Measurements from ENCODE around the gene KRT73. TPM values are rescaled to one million over a fixed set of nuclear protein-coding genes. Genes with fewer than 3 reads are reported as not detected.

The KRT73 gene
- total and polyA plus RNA-seq, 2 experiments from 2014 or later: not detected

- Histone ChIP-seq H3K36me3 (replicated peaks; ENCODE audit: insufficient read depth, low read depth) (no peaks in the 10 kb centered on the region), H3K9me3 (ENCODE audit: low read depth) (no peaks in the 10 kb centered on the region), H3K27me3 (no peaks in the 10 kb centered on the region), H2AFZ (no peak overlapping the region), H3K9me2 (replicated peaks; ENCODE audit: insufficient read depth) (no peaks in the 10 kb centered on the region), H3K4me2 (no peak overlapping the region), H3K4me1 (ENCODE audit: insufficient read depth) (no peaks in the 10 kb centered on the region), H4K20me1 (ENCODE audit: insufficient read depth, poor library complexity, severe bottlenecking) (no peaks in the 10 kb centered on the region), H3K27ac (no peak overlapping the region), H3K4me3 (no peak overlapping the region), H3K79me2 (no peaks in the 10 kb centered on the region)
- DNase-seq (ENCODE audit: low spot score): no peak
- 63% methylated on average over 2 of the region's 2 CpGs for WGBS (ENCODE audit: low lambda C conversion rate, missing lambda C conversion rate)
- TF ChIP-seq EZH2 (IDR thresholded peaks at IDR 0.05; ENCODE audit: borderline replicate concordance) (no peak), EZH2phosphoT487 (IDR thresholded peaks at IDR 0.05; ENCODE audit: low read depth, severe bottlenecking, unreplicated experiment) (no peak), CTCF (IDR thresholded peaks at IDR 0.05; ENCODE audit: poor library complexity) (no peak)
Observed at GRCh38 chr12:52582486-52582885, 35.9 kb downstream of the KRT73 start.

GRCh38 chr12:52581481-52581880 is 36.9 kb downstream of the KRT73 start:
- Histone ChIP-seq H3K9me3 (ENCODE audit: low read depth) (no peaks in the 10 kb centered on the region), H3K79me2 (no peaks in the 10 kb centered on the region), H2AFZ (no peak overlapping the region), H4K20me1 (ENCODE audit: insufficient read depth, poor library complexity, severe bottlenecking) (no peaks in the 10 kb centered on the region), H3K27me3 (no peaks in the 10 kb centered on the region), H3K4me1 (ENCODE audit: insufficient read depth) (no peaks in the 10 kb centered on the region), H3K4me2 (no peak overlapping the region), H3K9me2 (replicated peaks; ENCODE audit: insufficient read depth) (no peaks in the 10 kb centered on the region), H3K27ac (no peak overlapping the region), H3K4me3 (no peak overlapping the region), H3K36me3 (replicated peaks; ENCODE audit: insufficient read depth, low read depth) (no peaks in the 10 kb centered on the region)
- no peak for TF ChIP-seq EZH2phosphoT487 (IDR thresholded peaks at IDR 0.05; ENCODE audit: low read depth, severe bottlenecking, unreplicated experiment)
- no peak for TF ChIP-seq CTCF (IDR thresholded peaks at IDR 0.05; ENCODE audit: poor library complexity)
- TF ChIP-seq EZH2 (IDR thresholded peaks at IDR 0.05; ENCODE audit: borderline replicate concordance): no peak
- 77% methylated on average over 6 of the region's 6 CpGs for WGBS (ENCODE audit: low lambda C conversion rate, missing lambda C conversion rate)
- DNase-seq (ENCODE audit: low spot score): peak; percentile 40

- Histone ChIP-seq H3K9me2 (replicated peaks; ENCODE audit: insufficient read depth) (no peaks in the 10 kb centered on the region), H3K27me3 (no peaks in the 10 kb centered on the region), H3K9me3 (ENCODE audit: low read depth) (no peaks in the 10 kb centered on the region), H4K20me1 (ENCODE audit: insufficient read depth, poor library complexity, severe bottlenecking) (no peaks in the 10 kb centered on the region), H2AFZ (no peak overlapping the region), H3K79me2 (no peaks in the 10 kb centered on the region), H3K36me3 (replicated peaks; ENCODE audit: insufficient read depth, low read depth) (no peaks in the 10 kb centered on the region), H3K4me2 (no peak overlapping the region), H3K4me3 (no peak overlapping the region), H3K4me1 (ENCODE audit: insufficient read depth) (no peaks in the 10 kb centered on the region), H3K27ac (no peak overlapping the region)
- no peak for DNase-seq (ENCODE audit: low spot score)
- TF ChIP-seq EZH2 (IDR thresholded peaks at IDR 0.05; ENCODE audit: borderline replicate concordance): no peak
- no peak for TF ChIP-seq CTCF (IDR thresholded peaks at IDR 0.05; ENCODE audit: poor library complexity)
- TF ChIP-seq EZH2phosphoT487 (IDR thresholded peaks at IDR 0.05; ENCODE audit: low read depth, severe bottlenecking, unreplicated experiment): no peak
- WGBS (ENCODE audit: low lambda C conversion rate, missing lambda C conversion rate): 91% methylated on average over 7 of the region's 7 CpGs
Observed at GRCh38 chr12:52581066-52581465, 37.3 kb downstream of the KRT73 start.

GRCh38 chr12:52580496-52580895 is 37.9 kb downstream of the KRT73 start:
- 60% methylated on average over 1 of the region's 1 CpG for WGBS (ENCODE audit: low lambda C conversion rate, missing lambda C conversion rate)
- no peaks in the 10 kb centered on the region for H3K9me3 ChIP-seq (ENCODE audit: low read depth)
- peak overlapping the region; percentile 46 for H3K27ac ChIP-seq
- H3K4me1 ChIP-seq (ENCODE audit: insufficient read depth): no peaks in the 10 kb centered on the region
- TF ChIP-seq CTCF (IDR thresholded peaks at IDR 0.05; ENCODE audit: poor library complexity) (no peak), EZH2 (IDR thresholded peaks at IDR 0.05; ENCODE audit: borderline replicate concordance) (no peak), EZH2phosphoT487 (IDR thresholded peaks at IDR 0.05; ENCODE audit: low read depth, severe bottlenecking, unreplicated experiment) (no peak)
- no peaks in the 10 kb centered on the region for H4K20me1 ChIP-seq (ENCODE audit: insufficient read depth, poor library complexity, severe bottlenecking)
- no peaks in the 10 kb centered on the region for H3K9me2 ChIP-seq (replicated peaks; ENCODE audit: insufficient read depth)
- no peak overlapping the region for H3K4me2 ChIP-seq
- H3K36me3 ChIP-seq (replicated peaks; ENCODE audit: insufficient read depth, low read depth): no peaks in the 10 kb centered on the region
- H3K27me3 ChIP-seq: no peaks in the 10 kb centered on the region
- H3K4me3 ChIP-seq: no peak overlapping the region
- no peak for DNase-seq (ENCODE audit: low spot score)
- no peak overlapping the region for H2AFZ ChIP-seq
- no peaks in the 10 kb centered on the region for H3K79me2 ChIP-seq
